ENCODE measurements around the gene HMOX2.

The HMOX2 gene
- 39.2 reads per million, percentile 63 among the genes with 10 or more reads in this experiment for total RNA-seq

GRCh38 chr16:4475880-4476788 lies at the start of gene HMOX2:
HMOX2 (plus strand) TSS chr16:4476398; CDS start chr16:4505525, 29,127 bp downstream.
- peak; percentile 87 for DNase-seq

GRCh38 chr16:4426722-4427372 lies 49.4 kb upstream of the HMOX2 start:
- DNase-seq = no peak

DNA sequence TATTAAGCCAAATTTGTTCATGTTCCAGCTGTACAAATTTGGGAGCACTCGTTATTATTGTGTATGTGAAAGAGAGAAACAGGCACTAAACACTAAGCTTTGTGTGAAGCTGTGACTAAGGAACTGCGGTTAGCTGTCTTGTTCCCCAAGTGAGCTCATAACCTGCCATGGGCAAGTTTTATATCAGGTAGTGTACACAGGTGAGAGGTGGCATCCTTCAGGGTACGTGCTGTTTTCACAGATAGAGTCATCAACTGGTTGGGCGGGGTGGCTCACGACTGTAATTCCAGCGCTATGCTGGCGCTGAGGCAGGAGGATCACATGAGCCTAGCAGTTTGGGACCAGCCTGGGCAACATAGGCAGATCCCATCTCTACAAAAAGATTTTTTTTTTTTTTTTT lies 47.7 kb upstream of the HMOX2 start:
- no peak for DNase-seq

- DNase-seq = no peak
These were observed 45.2 kb upstream of the HMOX2 start for GRCh38 chr16:4431023-4431422.

DNA sequence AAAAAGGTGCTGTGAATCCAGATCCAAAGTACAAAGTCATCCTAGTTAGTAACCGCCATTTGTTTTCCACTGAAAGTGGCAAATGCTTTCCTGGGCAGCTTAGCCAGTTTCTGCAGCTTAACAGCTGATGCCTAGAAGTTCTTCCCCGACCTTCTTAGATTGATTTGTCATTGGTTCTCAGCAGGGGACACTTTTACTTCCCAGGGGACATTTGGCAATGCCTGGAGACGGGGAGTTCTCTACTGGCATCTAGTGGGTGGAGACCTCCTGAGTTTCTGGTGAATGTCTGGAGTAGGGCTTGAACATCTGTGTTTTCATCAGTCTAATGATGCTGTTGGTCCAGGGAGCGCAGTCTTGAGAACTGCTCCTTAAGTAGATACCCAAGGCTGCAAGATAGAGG lies 43.0 kb upstream of the HMOX2 start:
- DNase-seq = no peak

- no peak for DNase-seq
These were observed 42.0 kb upstream of the HMOX2 start for GRCh38 chr16:4433914-4434787.

- no peak for DNase-seq
These were observed 40.7 kb upstream of the HMOX2 start for GRCh38 chr16:4435337-4436067.

- no peak for DNase-seq
These were observed 38.8 kb upstream of the HMOX2 start for GRCh38 chr16:4437366-4437765.

DNA sequence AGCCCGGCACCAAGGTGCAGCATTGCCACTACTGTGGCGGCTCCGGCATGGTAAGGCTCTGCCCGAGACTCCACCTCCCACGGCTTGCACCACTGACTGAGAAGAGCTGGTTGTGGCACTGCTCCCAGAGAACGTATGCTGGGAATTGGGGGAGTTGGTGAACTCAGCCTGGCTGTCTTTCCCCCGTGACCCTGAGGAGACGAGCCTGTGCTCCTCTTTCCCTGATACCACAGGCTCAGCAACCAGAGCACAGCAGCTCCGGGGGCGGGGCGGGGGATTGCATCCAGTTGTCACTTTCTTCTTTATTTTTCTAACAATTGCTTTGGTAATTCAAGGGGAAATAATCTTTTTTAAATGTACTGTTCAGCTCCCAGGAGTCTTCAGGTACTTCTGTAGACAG lies 33.8 kb upstream of the HMOX2 start:
- DNase-seq = no peak

- DNase-seq = no peak
These were observed 32.9 kb upstream of the HMOX2 start for GRCh38 chr16:4443271-4443670.

GRCh38 chr16:4443986-4444385 lies 32.2 kb upstream of the HMOX2 start:
- DNase-seq = no peak

DNA sequence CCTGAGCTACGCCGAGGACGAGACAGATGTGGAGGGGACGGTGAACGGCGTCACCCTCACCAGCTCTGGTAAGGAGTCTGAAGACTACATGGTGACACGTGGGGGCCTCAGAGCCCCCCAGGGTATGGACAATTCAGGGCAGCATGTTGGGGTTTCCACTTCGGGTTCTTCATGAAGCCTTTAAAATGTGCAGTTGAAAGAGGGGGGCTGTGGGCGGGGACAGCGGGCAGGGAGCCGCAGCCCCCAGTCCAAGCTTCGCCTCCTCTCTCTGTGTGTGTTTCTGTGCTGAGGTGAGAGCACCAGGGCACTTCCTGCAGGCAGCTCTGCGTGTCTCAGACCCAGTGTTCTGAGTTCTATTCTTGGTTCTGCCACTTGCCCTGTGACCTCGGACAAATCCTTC lies 25.8 kb upstream of the HMOX2 start:
- DNase-seq = no peak

GRCh38 chr16:4450931-4451519 lies 25.2 kb upstream of the HMOX2 start:
- DNase-seq = no peak

- DNase-seq = no peak
These were observed 23.5 kb upstream of the HMOX2 start for GRCh38 chr16:4452674-4453073.

DNA sequence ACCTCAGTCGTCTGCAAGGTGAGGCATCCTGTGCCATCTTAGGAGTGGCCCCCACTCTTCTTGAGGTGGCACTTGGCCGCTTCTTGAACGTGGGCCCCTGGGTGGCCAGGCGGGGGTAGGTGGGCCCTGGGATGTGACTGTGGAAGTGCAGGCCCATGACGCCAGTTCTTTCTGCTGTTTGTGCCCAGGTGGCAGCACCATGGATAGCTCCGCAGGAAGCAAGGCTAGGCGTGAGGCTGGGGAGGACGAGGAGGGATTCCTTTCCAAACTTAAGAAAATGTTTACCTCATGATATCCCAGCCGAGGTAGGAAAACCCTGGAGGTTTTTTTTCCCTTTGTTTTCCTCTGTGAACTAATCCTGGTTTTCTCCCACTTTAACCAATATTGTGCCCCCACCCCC lies 21.6 kb upstream of the HMOX2 start:
- no peak for DNase-seq

DNA sequence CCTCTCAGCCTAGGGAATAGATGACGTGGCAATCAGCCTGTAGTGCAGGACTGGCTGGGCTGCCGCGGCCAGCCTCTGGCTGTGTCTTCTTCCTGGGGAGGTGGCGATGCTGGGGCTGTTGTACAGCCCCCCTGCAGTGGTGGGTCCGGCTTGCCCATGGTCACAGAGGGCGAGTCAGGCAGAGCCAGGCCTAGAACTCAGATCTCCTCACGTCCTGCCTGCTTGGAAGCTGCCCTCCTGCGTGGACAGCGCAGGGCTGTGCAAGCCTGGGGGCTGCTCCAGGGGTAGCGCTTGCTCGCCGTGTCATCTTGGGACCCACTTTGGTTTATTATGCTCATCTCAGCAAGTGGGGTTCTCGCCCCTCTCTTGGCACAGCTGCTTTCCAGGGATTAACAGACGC lies 21.1 kb upstream of the HMOX2 start:
- DNase-seq = no peak

DNA sequence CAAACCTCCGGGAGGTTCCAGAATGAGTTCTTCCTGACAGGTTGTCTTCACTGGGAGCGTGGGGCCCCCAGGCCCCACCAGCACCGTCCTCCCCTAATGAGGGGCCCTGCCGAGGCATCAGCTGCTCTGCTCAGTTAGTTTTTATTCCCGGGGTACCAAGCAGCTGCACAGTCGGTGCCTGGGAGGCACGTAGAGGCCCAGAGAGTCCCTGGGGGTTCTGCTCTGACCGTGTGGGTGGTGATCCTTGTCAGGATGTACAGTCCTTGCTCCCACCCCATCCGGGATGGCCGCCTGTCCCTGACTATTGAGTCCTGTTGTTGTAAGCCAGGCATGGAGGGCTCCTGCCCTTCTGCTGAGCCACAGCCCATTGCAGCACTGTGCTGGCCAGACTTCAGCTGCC lies 20.2 kb upstream of the HMOX2 start:
- no peak for DNase-seq

DNA sequence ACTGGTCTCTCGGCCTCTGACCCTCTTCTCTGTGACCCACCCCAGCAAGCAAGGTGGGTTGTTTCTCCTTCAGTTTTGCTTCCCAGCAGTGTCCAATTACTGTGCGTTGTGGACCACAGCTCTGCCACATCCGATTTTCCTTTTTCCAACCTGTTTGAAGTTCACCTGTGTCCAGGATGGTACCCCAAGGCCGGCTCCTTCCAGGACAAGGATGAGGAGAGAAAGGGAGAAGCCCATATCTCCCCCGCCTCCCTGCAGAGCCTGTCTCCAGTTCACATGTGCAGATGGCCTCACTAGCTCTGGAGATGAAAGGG lies 15.3 kb upstream of the HMOX2 start:
- no peak for DNase-seq

DNA sequence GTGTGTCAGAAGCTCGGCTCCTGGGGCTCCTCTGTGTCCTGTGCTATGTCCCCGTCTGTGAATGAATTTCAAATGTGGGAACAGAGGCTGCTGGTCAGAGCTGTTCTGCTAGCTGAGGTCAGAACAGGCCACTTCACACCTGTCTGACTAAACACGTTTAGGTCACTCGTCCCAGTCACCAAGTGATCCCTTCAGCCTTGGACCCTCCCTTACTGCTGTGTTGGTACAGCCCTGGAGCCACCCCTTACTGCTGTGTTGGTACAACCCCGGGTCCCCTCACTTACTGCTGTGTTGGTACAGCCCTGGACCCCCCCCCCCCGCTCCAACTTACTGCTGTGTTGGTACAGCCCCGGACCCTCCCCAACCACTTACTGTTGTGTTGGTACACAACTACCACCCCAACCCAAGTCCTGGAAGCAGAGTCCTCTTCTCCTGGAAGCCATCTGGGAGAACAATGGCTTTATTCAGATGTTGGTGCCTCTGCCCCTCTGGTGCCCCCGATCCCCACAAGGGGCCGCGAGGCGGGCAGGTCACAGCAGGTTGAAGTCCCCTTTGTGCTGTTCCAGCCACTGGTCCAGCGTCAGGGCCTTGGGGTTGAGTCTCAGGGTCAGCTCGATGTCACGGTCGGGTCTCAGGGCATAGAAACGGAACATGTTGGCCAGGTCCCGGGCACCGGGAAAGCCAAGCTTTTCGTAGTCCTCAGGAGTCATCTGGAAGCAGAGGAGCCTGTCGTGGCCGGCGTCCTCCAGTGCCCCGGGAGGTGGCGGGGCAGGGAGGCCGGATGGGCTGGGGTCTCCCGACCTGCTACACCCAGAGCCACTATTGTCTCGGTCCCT lies 14.7 kb upstream of the HMOX2 start:
- DNase-seq = no peak

DNA sequence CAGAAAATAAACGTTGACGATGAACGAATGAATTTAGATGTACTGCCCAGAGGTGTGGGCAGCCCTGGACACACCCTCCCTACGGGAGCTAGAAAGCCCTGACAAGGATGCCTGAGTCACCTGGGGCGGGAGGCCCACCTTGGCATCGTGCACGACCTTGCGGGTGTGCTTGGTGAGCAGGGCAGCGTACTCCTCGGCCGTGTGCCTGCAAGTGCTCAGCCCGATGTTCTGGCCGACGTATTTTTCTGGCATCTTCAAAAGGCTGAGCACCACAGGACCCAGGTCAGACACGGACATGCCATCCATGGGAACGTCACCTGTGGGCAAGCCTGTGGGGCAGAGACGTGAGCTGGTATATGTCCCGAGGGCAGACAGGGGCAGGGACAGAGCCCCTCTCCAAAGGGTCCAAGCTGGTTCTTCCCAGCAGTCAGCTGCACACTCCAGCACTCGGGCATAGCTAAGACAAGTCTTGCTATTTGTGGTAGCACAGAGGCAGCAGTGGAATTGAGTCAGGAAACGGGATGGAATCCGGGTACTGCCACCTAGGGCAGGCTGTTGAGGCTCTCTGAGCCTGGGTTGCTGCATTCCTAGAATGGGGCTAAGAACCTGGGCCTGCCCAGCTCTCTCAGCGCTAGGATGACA lies 12.6 kb upstream of the HMOX2 start:
- no peak for DNase-seq
